Measurements from ENCODE around the gene NME8. TPM values are rescaled to one million over a fixed set of nuclear protein-coding genes. Genes with fewer than 3 reads are reported as not detected.

NME8 gene
- total and polyA plus RNA-seq, 11 donors = 0.36 to 0.91 TPM; not detected in 9

GRCh38 chr7:37816922-37817590 lies 31.3 kb upstream of the NME8 start:
- 85 to 92% (median 88%) methylated on average over 3 of the region's 3 CpGs for WGBS, 4 donors
- no peak overlapping the region for H3K4me3 ChIP-seq
- intact Hi-C loops (cut with DNase I) = no loop called here
- no peaks in the 10 kb centered on the region for H3K4me1 ChIP-seq
- no peaks in the 10 kb centered on the region for H3K36me3 ChIP-seq
- H3K27ac ChIP-seq = no peak overlapping the region
- TF ChIP-seq POLR2A (IDR thresholded peaks at IDR 0.05) = no peak
- TF ChIP-seq, protein P1, sequence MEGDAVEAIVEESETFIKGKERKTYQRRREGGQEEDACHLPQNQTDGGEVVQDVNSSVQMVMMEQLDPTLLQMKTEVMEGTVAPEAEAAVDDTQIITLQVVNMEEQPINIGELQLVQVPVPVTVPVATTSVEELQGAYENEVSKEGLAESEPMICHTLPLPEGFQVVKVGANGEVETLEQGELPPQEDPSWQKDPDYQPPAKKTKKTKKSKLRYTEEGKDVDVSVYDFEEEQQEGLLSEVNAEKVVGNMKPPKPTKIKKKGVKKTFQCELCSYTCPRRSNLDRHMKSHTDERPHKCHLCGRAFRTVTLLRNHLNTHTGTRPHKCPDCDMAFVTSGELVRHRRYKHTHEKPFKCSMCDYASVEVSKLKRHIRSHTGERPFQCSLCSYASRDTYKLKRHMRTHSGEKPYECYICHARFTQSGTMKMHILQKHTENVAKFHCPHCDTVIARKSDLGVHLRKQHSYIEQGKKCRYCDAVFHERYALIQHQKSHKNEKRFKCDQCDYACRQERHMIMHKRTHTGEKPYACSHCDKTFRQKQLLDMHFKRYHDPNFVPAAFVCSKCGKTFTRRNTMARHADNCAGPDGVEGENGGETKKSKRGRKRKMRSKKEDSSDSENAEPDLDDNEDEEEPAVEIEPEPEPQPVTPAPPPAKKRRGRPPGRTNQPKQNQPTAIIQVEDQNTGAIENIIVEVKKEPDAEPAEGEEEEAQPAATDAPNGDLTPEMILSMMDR (IDR thresholded peaks at IDR 0.05) = no peak
- DNase-seq = no peak
- H3K9me3 ChIP-seq = peaks cover 0 to 25% (median 8%) of the 10 kb centered on the region in 12 donors
- no peak for ATAC-seq
- no peaks in the 10 kb centered on the region for H3K27me3 ChIP-seq

GRCh38 chr7:37817591-37817960 lies 30.8 kb upstream of the NME8 start:
- intact Hi-C loops (cut with DNase I) = no loop called here
- no peaks in the 10 kb centered on the region for H3K4me1 ChIP-seq
- no peak for TF ChIP-seq POLR2A (IDR thresholded peaks at IDR 0.05)
- TF ChIP-seq, protein P1 (IDR thresholded peaks at IDR 0.05) = no peak
- ATAC-seq (no peak), DNase-seq (no peak)
- H3K4me3 ChIP-seq = no peak overlapping the region
- no peaks in the 10 kb centered on the region for H3K27me3 ChIP-seq
- H3K9me3 ChIP-seq = peaks cover 0 to 25% (median 8%) of the 10 kb centered on the region in 12 donors
- no peak overlapping the region for H3K27ac ChIP-seq
- no peaks in the 10 kb centered on the region for H3K36me3 ChIP-seq
- 66 to 79% (median 71%) methylated on average over 2 of the region's 2 CpGs for WGBS, 4 donors

GRCh38 chr7:37817996-37818720 lies 30.2 kb upstream of the NME8 start:
- intact Hi-C loops (cut with DNase I) = no loop called here
- Histone ChIP-seq H3K4me1 (no peaks in the 10 kb centered on the region), H3K27me3 (no peaks in the 10 kb centered on the region), H3K4me3 (no peak overlapping the region), H3K27ac (no peak overlapping the region), H3K9me3 (peaks cover 0 to 22% (median 8%) of the 10 kb centered on the region in 12 donors), H3K36me3 (no peaks in the 10 kb centered on the region)
- ATAC-seq (no peak), DNase-seq (no peak)
- TF ChIP-seq, protein P1 (IDR thresholded peaks at IDR 0.05) = no peak
- TF ChIP-seq POLR2A (IDR thresholded peaks at IDR 0.05) = no peak
- WGBS, 4 donors = 36 to 48% (median 44%) methylated on average over 5 of the region's 5 CpGs

GRCh38 chr7:37820708-37821468 lies 27.5 kb upstream of the NME8 start:
- no peak overlapping the region for H3K27ac ChIP-seq
- peaks cover 0 to 21% (median 8%) of the 10 kb centered on the region in 12 donors for H3K9me3 ChIP-seq
- H3K27me3 ChIP-seq = no peaks in the 10 kb centered on the region
- intact Hi-C loops (cut with DNase I) = no loop called here
- TF ChIP-seq POLR2A (IDR thresholded peaks at IDR 0.05) = no peak
- TF ChIP-seq, protein P1 (IDR thresholded peaks at IDR 0.05) = no peak
- H3K4me3 ChIP-seq = no peak overlapping the region
- H3K4me1 ChIP-seq = no peaks in the 10 kb centered on the region
- H3K36me3 ChIP-seq = no peaks in the 10 kb centered on the region
- WGBS, 4 donors = 71 to 87% (median 85%) methylated on average over 3 of the region's 3 CpGs
- ATAC-seq (no peak), DNase-seq (no peak)
